ENCODE results near the gene MDFIC. TPM values are rescaled to one million over a fixed set of nuclear protein-coding genes. Genes with fewer than 3 reads are reported as not detected.

Gene MDFIC
- total and polyA plus RNA-seq, 2 experiments from 2014 or later, result 3.0 to 5.2 TPM

- Histone ChIP-seq H3K9me2 (ENCODE audit: insufficient read depth) (0 out of 2 replicates have a peak, but pooled peaks cover 3% of the 10 kb centered on the region), H3K27ac (ENCODE audit: low read depth) (no peak overlapping the region), H3K79me2 (replicated peaks; ENCODE audit: insufficient read depth) (no peaks in the 10 kb centered on the region), H2AFZ (no peak overlapping the region), H3K4me2 (no peak overlapping the region), H3K27me3 (ENCODE audit: insufficient read depth) (no peaks in the 10 kb centered on the region), H3K36me3 (ENCODE audit: insufficient read depth) (no peaks in the 10 kb centered on the region), H3K4me3 (no peak overlapping the region), H3F3A (replicated peaks; ENCODE audit: low read depth) (no peaks in the 10 kb centered on the region), H4K20me1 (replicated peaks; ENCODE audit: insufficient read depth) (no peaks in the 10 kb centered on the region), H3K4me1 (ENCODE audit: insufficient read depth) (peaks cover 18% of the 10 kb centered on the region)
- Mint-ChIP-seq H3K4me1 (peaks cover 22% of the 10 kb centered on the region), H3K4me3 (no peak overlapping the region), H3K9me3 (no peaks in the 10 kb centered on the region), H3K27me3 (ENCODE audit: insufficient read depth, low read depth, poor library complexity) (peaks cover 4% of the 10 kb centered on the region), H3K36me3 (ENCODE audit: low read depth) (no peaks in the 10 kb centered on the region), H3K27ac (no peak overlapping the region)
- ATAC-seq (no peak), DNase-seq (ENCODE audit: low spot score) (no peak)
- TF ChIP-seq ZNF114 (CRISPR knock-in tag; IDR thresholded peaks at IDR 0.05), result no peak
These were observed 27.3 kb downstream of the MDFIC start for GRCh38 chr7:114949231-114949630.

- TF ChIP-seq ETS1 (IDR thresholded peaks at IDR 0.05), result no peak
- no peak for TF ChIP-seq CREB1 (CRISPR knock-in tag; IDR thresholded peaks at IDR 0.05; ENCODE audit: low read depth)
- no peak for TF ChIP-seq ZNF331 (CRISPR knock-in tag; IDR thresholded peaks at IDR 0.05; ENCODE audit: low read depth)
- no peak for TF ChIP-seq STAT1 (IDR thresholded peaks at IDR 0.05; ENCODE audit: unreplicated experiment)
- Histone ChIP-seq H3K36me3 (ENCODE audit: insufficient read depth) (no peaks in the 10 kb centered on the region), H4K20me1 (replicated peaks; ENCODE audit: insufficient read depth) (no peaks in the 10 kb centered on the region), H2AFZ (no peak overlapping the region), H3K4me3 (no peak overlapping the region), H3K4me2 (no peak overlapping the region), H3F3A (replicated peaks; ENCODE audit: low read depth) (no peaks in the 10 kb centered on the region), H3K27me3 (ENCODE audit: insufficient read depth) (no peaks in the 10 kb centered on the region), H3K79me2 (replicated peaks; ENCODE audit: insufficient read depth) (no peaks in the 10 kb centered on the region), H3K4me1 (ENCODE audit: insufficient read depth) (peaks cover 3% of the 10 kb centered on the region; the same call in 1 of the 2 replicates), H3K27ac (ENCODE audit: low read depth) (no peak overlapping the region), H3K9me2 (ENCODE audit: insufficient read depth) (0 out of 2 replicates have a peak, but pooled peaks cover 3% of the 10 kb centered on the region)
- ATAC-seq (no peak), DNase-seq (ENCODE audit: low spot score) (no peak)
- Mint-ChIP-seq H3K4me1 (peaks cover 8% of the 10 kb centered on the region), H3K27ac (no peak overlapping the region), H3K27me3 (ENCODE audit: insufficient read depth, low read depth, poor library complexity) (peaks cover 2% of the 10 kb centered on the region), H3K9me3 (no peaks in the 10 kb centered on the region), H3K36me3 (ENCODE audit: low read depth) (no peaks in the 10 kb centered on the region), H3K4me3 (no peak overlapping the region)
These were observed 30.4 kb downstream of the MDFIC start for GRCh38 chr7:114952296-114952695.

GRCh38 chr7:114953724-114954123 is 31.8 kb downstream of the MDFIC start:
- DNase-seq (ENCODE audit: low spot score), result no peak
- H3K27me3 Mint-ChIP-seq (ENCODE audit: insufficient read depth, low read depth, poor library complexity), result no peaks in the 10 kb centered on the region
- no peak for ATAC-seq
- no peak overlapping the region for H2AFZ ChIP-seq
- no peaks in the 10 kb centered on the region for H3K27me3 ChIP-seq (ENCODE audit: insufficient read depth)
- H3K4me2 ChIP-seq, result no peak overlapping the region
- no peaks in the 10 kb centered on the region for H3K36me3 Mint-ChIP-seq (ENCODE audit: low read depth)
- H3K4me3 Mint-ChIP-seq, result no peak overlapping the region
- no peaks in the 10 kb centered on the region for H4K20me1 ChIP-seq (replicated peaks; ENCODE audit: insufficient read depth)
- no peaks in the 10 kb centered on the region for H3K79me2 ChIP-seq (replicated peaks; ENCODE audit: insufficient read depth)
- no peak overlapping the region for H3K27ac Mint-ChIP-seq
- H3F3A ChIP-seq (replicated peaks; ENCODE audit: low read depth), result no peaks in the 10 kb centered on the region
- no peaks in the 10 kb centered on the region for H3K36me3 ChIP-seq (ENCODE audit: insufficient read depth)
- H3K4me1 Mint-ChIP-seq, result peaks cover 7% of the 10 kb centered on the region
- peaks cover 3% of the 10 kb centered on the region; the same call in 1 of the 2 replicates for H3K4me1 ChIP-seq (ENCODE audit: insufficient read depth)
- H3K4me3 ChIP-seq, result no peak overlapping the region
- H3K9me2 ChIP-seq (ENCODE audit: insufficient read depth), result no peaks in the 10 kb centered on the region
- no peaks in the 10 kb centered on the region for H3K9me3 Mint-ChIP-seq
- TF ChIP-seq EZH2 (IDR thresholded peaks at IDR 0.05; ENCODE audit: low read depth, unreplicated experiment) (no peak), ZNF114 (CRISPR knock-in tag; IDR thresholded peaks at IDR 0.05) (no peak), STAT1 (IDR thresholded peaks at IDR 0.05; ENCODE audit: unreplicated experiment) (no peak), ZNF331 (CRISPR knock-in tag; IDR thresholded peaks at IDR 0.05; ENCODE audit: low read depth) (no peak), POLR2AphosphoS5 (IDR thresholded peaks at IDR 0.05; ENCODE audit: low read depth) (no peak), CTCF (conservative IDR thresholded peaks at IDR 0.05; ENCODE audit: low read depth in 2 of 2) (no peak), NANOG (IDR thresholded peaks at IDR 0.05; ENCODE audit: borderline replicate concordance) (no peak)
- no peak overlapping the region for H3K27ac ChIP-seq (ENCODE audit: low read depth)
